Spleen (tissue), 7 donors: ENCODE results near the gene TMEM131.

Experiments used
- POLR2A ChIP-seq, 3 donors: fragments of 450-650 bp; IDR thresholded peaks; one replicate each; pipeline ENCODE4 v1.5.1; 2017; ENCODE audit warnings: antibody characterized with exemption in 3 of 3, mild to moderate bottlenecking in 1 of 3
- TF ChIP-seq, protein P1 (sequence below), 11 experiments: fragments of 200-600 bp in 7 of 11; fragments of 450-650 bp in 4 of 11; sonication (generic) in 4 of 11; IDR thresholded peaks in 8 of 11; conservative IDR thresholded peaks in 3 of 11; 1 replicate in 7 of 11; 2 replicates in 4 of 11; pipeline versions ENCODE4 v1.4.0 to v1.8.0; 2016 to 2021; ENCODE audit warnings: antibody characterized with exemption in 11 of 11, inconsistent platforms in 4 of 11, mild to moderate bottlenecking in 1 of 11
- donor health status: DM: no; HTN: no; CAD: no; lungs with moderate emphysema.
- donor health status: DM: no; HTN: no; CAD: no.
- donor health status: DM: no; HTN: no; CAD: no.

- TF ChIP-seq, protein P1, sequence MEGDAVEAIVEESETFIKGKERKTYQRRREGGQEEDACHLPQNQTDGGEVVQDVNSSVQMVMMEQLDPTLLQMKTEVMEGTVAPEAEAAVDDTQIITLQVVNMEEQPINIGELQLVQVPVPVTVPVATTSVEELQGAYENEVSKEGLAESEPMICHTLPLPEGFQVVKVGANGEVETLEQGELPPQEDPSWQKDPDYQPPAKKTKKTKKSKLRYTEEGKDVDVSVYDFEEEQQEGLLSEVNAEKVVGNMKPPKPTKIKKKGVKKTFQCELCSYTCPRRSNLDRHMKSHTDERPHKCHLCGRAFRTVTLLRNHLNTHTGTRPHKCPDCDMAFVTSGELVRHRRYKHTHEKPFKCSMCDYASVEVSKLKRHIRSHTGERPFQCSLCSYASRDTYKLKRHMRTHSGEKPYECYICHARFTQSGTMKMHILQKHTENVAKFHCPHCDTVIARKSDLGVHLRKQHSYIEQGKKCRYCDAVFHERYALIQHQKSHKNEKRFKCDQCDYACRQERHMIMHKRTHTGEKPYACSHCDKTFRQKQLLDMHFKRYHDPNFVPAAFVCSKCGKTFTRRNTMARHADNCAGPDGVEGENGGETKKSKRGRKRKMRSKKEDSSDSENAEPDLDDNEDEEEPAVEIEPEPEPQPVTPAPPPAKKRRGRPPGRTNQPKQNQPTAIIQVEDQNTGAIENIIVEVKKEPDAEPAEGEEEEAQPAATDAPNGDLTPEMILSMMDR (IDR thresholded peaks at IDR 0.05 in 8 of 11, conservative IDR thresholded peaks at IDR 0.05 in 3 of 11) = no peak
- no peak for TF ChIP-seq POLR2A (IDR thresholded peaks at IDR 0.05)
Observed at GRCh38 chr2:97958184-97958583, 37.6 kb downstream of the TMEM131 start.
